Measurements from ENCODE around the gene ZNF330. TPM values are rescaled to one million over a fixed set of nuclear protein-coding genes. Genes with fewer than 3 reads are reported as not detected.

ZNF330 gene
- total and polyA plus RNA-seq, 2 experiments from 2014 or later = 32.3 to 38.9 TPM

DNA sequence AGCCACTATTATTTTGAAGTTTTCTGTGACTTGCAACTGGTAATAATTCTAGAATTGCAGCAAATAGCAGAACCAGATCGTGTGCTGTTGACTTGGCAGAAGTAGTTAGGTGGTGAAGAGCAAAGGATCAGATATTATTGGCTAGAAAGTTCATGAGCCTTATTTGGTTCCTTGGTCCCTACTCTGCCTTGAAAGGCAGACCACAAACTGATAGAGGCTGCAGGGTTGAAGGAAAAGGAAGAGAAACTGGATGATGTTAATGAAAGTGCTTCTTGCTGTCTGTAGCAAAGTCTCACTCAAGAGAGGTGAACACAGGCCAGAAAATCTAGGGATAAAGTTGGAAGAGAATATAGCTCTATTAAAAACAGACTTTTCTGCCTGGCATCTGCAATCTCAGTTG, 46.2 kb upstream of the ZNF330 start:
- Mint-ChIP-seq H3K4me1 (no peaks in the 10 kb centered on the region), H3K36me3 (ENCODE audit: low read depth) (no peaks in the 10 kb centered on the region), H3K27me3 (ENCODE audit: insufficient read depth, low read depth, poor library complexity) (no peaks in the 10 kb centered on the region)

More for the DNA sequence above, 46.2 kb upstream of the ZNF330 start:
- H3K27ac ChIP-seq (ENCODE audit: low read depth) = no peak overlapping the region
- H3K9me3 Mint-ChIP-seq = no peaks in the 10 kb centered on the region
- no peaks in the 10 kb centered on the region for H3K4me1 ChIP-seq (ENCODE audit: insufficient read depth)
- H3K4me2 ChIP-seq = no peak overlapping the region
- TF ChIP-seq POLR2AphosphoS5 (IDR thresholded peaks at IDR 0.05; ENCODE audit: low read depth) (no peak), JUNB (IDR thresholded peaks at IDR 0.05; ENCODE audit: unreplicated experiment) (no peak), EZH2phosphoT487 (IDR thresholded peaks at IDR 0.05; ENCODE audit: unreplicated experiment) (no peak), EZH2 (IDR thresholded peaks at IDR 0.05; ENCODE audit: low read depth, unreplicated experiment) (no peak), ZNF114 (CRISPR knock-in tag; IDR thresholded peaks at IDR 0.05) (no peak), NANOG (IDR thresholded peaks at IDR 0.05; ENCODE audit: borderline replicate concordance) (no peak), ZNF331 (CRISPR knock-in tag; IDR thresholded peaks at IDR 0.05; ENCODE audit: low read depth) (no peak), CREB1 (CRISPR knock-in tag; IDR thresholded peaks at IDR 0.05; ENCODE audit: low read depth) (no peak)
- TF ChIP-seq, protein P1, sequence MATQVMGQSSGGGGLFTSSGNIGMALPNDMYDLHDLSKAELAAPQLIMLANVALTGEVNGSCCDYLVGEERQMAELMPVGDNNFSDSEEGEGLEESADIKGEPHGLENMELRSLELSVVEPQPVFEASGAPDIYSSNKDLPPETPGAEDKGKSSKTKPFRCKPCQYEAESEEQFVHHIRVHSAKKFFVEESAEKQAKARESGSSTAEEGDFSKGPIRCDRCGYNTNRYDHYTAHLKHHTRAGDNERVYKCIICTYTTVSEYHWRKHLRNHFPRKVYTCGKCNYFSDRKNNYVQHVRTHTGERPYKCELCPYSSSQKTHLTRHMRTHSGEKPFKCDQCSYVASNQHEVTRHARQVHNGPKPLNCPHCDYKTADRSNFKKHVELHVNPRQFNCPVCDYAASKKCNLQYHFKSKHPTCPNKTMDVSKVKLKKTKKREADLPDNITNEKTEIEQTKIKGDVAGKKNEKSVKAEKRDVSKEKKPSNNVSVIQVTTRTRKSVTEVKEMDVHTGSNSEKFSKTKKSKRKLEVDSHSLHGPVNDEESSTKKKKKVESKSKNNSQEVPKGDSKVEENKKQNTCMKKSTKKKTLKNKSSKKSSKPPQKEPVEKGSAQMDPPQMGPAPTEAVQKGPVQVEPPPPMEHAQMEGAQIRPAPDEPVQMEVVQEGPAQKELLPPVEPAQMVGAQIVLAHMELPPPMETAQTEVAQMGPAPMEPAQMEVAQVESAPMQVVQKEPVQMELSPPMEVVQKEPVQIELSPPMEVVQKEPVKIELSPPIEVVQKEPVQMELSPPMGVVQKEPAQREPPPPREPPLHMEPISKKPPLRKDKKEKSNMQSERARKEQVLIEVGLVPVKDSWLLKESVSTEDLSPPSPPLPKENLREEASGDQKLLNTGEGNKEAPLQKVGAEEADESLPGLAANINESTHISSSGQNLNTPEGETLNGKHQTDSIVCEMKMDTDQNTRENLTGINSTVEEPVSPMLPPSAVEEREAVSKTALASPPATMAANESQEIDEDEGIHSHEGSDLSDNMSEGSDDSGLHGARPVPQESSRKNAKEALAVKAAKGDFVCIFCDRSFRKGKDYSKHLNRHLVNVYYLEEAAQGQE (IDR thresholded peaks at IDR 0.05; ENCODE audit: unreplicated experiment) = no peak
- TF ChIP-seq, protein P2, sequence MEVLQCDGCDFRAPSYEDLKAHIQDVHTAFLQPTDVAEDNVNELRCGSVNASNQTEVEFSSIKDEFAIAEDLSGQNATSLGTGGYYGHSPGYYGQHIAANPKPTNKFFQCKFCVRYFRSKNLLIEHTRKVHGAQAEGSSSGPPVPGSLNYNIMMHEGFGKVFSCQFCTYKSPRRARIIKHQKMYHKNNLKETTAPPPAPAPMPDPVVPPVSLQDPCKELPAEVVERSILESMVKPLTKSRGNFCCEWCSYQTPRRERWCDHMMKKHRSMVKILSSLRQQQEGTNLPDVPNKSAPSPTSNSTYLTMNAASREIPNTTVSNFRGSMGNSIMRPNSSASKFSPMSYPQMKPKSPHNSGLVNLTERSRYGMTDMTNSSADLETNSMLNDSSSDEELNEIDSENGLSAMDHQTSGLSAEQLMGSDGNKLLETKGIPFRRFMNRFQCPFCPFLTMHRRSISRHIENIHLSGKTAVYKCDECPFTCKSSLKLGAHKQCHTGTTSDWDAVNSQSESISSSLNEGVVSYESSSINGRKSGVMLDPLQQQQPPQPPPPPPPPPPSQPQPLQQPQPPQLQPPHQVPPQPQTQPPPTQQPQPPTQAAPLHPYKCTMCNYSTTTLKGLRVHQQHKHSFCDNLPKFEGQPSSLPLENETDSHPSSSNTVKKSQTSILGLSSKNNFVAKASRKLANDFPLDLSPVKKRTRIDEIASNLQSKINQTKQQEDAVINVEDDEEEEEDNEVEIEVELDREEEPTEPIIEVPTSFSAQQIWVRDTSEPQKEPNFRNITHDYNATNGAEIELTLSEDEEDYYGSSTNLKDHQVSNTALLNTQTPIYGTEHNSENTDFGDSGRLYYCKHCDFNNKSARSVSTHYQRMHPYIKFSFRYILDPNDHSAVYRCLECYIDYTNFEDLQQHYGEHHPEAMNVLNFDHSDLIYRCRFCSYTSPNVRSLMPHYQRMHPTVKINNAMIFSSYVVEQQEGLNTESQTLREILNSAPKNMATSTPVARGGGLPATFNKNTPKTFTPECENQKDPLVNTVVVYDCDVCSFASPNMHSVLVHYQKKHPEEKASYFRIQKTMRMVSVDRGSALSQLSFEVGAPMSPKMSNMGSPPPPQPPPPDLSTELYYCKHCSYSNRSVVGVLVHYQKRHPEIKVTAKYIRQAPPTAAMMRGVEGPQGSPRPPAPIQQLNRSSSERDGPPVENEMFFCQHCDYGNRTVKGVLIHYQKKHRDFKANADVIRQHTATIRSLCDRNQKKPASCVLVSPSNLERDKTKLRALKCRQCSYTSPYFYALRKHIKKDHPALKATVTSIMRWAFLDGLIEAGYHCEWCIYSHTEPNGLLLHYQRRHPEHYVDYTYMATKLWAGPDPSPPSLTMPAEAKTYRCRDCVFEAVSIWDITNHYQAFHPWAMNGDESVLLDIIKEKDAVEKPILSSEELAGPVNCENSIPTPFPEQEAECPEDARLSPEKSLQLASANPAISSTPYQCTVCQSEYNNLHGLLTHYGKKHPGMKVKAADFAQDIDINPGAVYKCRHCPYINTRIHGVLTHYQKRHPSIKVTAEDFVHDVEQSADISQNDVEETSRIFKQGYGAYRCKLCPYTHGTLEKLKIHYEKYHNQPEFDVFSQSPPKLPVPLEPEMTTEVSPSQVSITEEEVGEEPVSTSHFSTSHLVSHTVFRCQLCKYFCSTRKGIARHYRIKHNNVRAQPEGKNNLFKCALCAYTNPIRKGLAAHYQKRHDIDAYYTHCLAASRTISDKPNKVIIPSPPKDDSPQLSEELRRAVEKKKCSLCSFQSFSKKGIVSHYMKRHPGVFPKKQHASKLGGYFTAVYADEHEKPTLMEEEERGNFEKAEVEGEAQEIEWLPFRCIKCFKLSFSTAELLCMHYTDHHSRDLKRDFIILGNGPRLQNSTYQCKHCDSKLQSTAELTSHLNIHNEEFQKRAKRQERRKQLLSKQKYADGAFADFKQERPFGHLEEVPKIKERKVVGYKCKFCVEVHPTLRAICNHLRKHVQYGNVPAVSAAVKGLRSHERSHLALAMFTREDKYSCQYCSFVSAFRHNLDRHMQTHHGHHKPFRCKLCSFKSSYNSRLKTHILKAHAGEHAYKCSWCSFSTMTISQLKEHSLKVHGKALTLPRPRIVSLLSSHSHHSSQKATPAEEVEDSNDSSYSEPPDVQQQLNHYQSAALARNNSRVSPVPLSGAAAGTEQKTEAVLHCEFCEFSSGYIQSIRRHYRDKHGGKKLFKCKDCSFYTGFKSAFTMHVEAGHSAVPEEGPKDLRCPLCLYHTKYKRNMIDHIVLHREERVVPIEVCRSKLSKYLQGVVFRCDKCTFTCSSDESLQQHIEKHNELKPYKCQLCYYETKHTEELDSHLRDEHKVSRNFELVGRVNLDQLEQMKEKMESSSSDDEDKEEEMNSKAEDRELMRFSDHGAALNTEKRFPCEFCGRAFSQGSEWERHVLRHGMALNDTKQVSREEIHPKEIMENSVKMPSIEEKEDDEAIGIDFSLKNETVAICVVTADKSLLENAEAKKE (CRISPR knock-in tag; IDR thresholded peaks at IDR 0.05) = no peak
- H3K27ac Mint-ChIP-seq = no peak overlapping the region
- no peak overlapping the region for H3K4me3 ChIP-seq
- H3F3A ChIP-seq (replicated peaks; ENCODE audit: low read depth) = no peaks in the 10 kb centered on the region
- ATAC-seq (no peak), DNase-seq (ENCODE audit: low spot score) (no peak)
- H3K4me3 Mint-ChIP-seq = no peak overlapping the region
- no peaks in the 10 kb centered on the region for H3K27me3 ChIP-seq (ENCODE audit: insufficient read depth)
- no peaks in the 10 kb centered on the region for H3K79me2 ChIP-seq (replicated peaks; ENCODE audit: insufficient read depth)
- no peaks in the 10 kb centered on the region for H3K9me2 ChIP-seq (ENCODE audit: insufficient read depth)
- H4K20me1 ChIP-seq (replicated peaks; ENCODE audit: insufficient read depth) = no peaks in the 10 kb centered on the region
- no peaks in the 10 kb centered on the region for H3K36me3 ChIP-seq (ENCODE audit: insufficient read depth)
- H2AFZ ChIP-seq = no peak overlapping the region
